H1 (cell line): ENCODE data around the gene GOLGA1.

ENCODE experiments used
- ATF3 ChIP-seq: IDR thresholded peaks from 2 replicates; pipeline ENCODE4 v1.6.1; 2011; ENCODE audit warnings: low read depth, mild to moderate bottlenecking, low read length; ENCODE audit not compliant: insufficient read depth
- CEBPB ChIP-seq: IDR thresholded peaks from 2 replicates; pipeline ENCODE4 v1.6.1; 2012; ENCODE audit warnings: low read depth, low read length
- CHD2 ChIP-seq: IDR thresholded peaks from 2 replicates; pipeline ENCODE4 v1.6.1; 2012; ENCODE audit warnings: low read length, improper control_type of control experiment
- CREB1 ChIP-seq: IDR thresholded peaks from 2 replicates; pipeline ENCODE4 v1.6.1; 2012; ENCODE audit warnings: inconsistent platforms
- CTCF ChIP-seq, 3 experiments: IDR thresholded peaks; 1 replicate in 2 of 3; 2 replicates in 1 of 3; pipeline versions ENCODE4 v1.5.1 to v1.6.1; 2011; ENCODE audit warnings: low read length in 3 of 3, mild to moderate bottlenecking in 3 of 3, inconsistent platforms in 2 of 3, low read depth in 1 of 3, moderate library complexity in 1 of 3; ENCODE audit not compliant: insufficient read depth in 1 of 3; ENCODE audit errors: control extremely low read depth in 1 of 3
- EP300 ChIP-seq, 2 experiments: IDR thresholded peaks; 1 replicate in 1 of 2; 2 replicates in 1 of 2; pipeline ENCODE4 v1.6.1; 2011 to 2012; ENCODE audit warnings: low read depth in 2 of 2, low read length in 2 of 2, mild to moderate bottlenecking in 2 of 2, borderline replicate concordance in 1 of 2, inconsistent platforms in 1 of 2, moderate library complexity in 1 of 2
- GABPA ChIP-seq: IDR thresholded peaks from 2 replicates; pipeline ENCODE4 v1.6.1; 2011; ENCODE audit warnings: mild to moderate bottlenecking, low read length, moderate library complexity, borderline replicate concordance; ENCODE audit not compliant: insufficient read depth
- GTF2F1 ChIP-seq: IDR thresholded peaks from 2 replicates; pipeline ENCODE4 v1.6.1; 2012; ENCODE audit warnings: low read depth, low read length, improper control_type of control experiment, borderline replicate concordance
- JUND ChIP-seq: IDR thresholded peaks from 2 replicates; pipeline ENCODE4 v1.6.1; 2011; ENCODE audit warnings: mild to moderate bottlenecking, improper control_type of control experiment, low read length
- POLR2A ChIP-seq, 2 experiments: IDR thresholded peaks; 1 replicate in 1 of 2; 2 replicates in 1 of 2; pipeline ENCODE4 v1.6.1; 2011; ENCODE audit warnings: low read depth in 2 of 2, low read length in 2 of 2, mild to moderate bottlenecking in 2 of 2; ENCODE audit errors: control extremely low read depth in 1 of 2
- RAD21 ChIP-seq, 2 experiments: IDR thresholded peaks in 1 of 2; conservative IDR thresholded peaks in 1 of 2; 2 replicates each; pipeline ENCODE4 v1.6.1; 2011; ENCODE audit warnings: low read depth in 2 of 2, low read length in 2 of 2, improper control_type of control experiment in 1 of 2, inconsistent platforms in 1 of 2, mild to moderate bottlenecking in 1 of 2, moderate library complexity in 1 of 2
- RNF2 ChIP-seq: fragments of 200-900, 300-1000 bp; sonication (generic); IDR thresholded peaks from 2 replicates; pipeline ENCODE4 v1.7.1; 2016; ENCODE audit warnings: borderline replicate concordance, low read depth, mild to moderate bottlenecking, antibody characterized with exemption, low read length; ENCODE audit not compliant: poor library complexity, severe bottlenecking; ENCODE audit errors: missing control alignments
- TAF1 ChIP-seq: IDR thresholded peaks from 2 replicates; pipeline ENCODE4 v1.6.1; 2011; ENCODE audit warnings: mild to moderate bottlenecking, low read depth, low read length

- TF ChIP-seq ATF3, result no peak
- TF ChIP-seq TAF1, result no peak
- no peak for TF ChIP-seq POLR2A (IDR thresholded peaks at IDR 0.05; ENCODE audit: control extremely low read depth in 1 of 2, low read depth in 2 of 2, low read length in 2 of 2)
- no peak for TF ChIP-seq CEBPB
- no peak for TF ChIP-seq RNF2
- no peak; the same call in 1 of the 2 replicates for TF ChIP-seq JUND
- TF ChIP-seq CTCF (IDR thresholded peaks at IDR 0.05; ENCODE audit: control extremely low read depth in 1 of 3, insufficient read depth in 1 of 3, low read depth in 1 of 3, low read length in 3 of 3), result no peak
- TF ChIP-seq EP300 (IDR thresholded peaks at IDR 0.05; ENCODE audit: borderline replicate concordance in 1 of 2, low read depth in 2 of 2, low read length in 2 of 2), result no peak
- no peak for TF ChIP-seq CREB1
- no peak for TF ChIP-seq RAD21 (IDR thresholded peaks at IDR 0.05 in 1 of 2, conservative IDR thresholded peaks at IDR 0.05 in 1 of 2; ENCODE audit: low read depth in 2 of 2, low read length in 2 of 2)
- TF ChIP-seq GABPA, result no peak
- TF ChIP-seq GTF2F1, result no peak
- no peak for TF ChIP-seq CHD2
Measured at GRCh38 chr9:124894035-124894740, 46.7 kb downstream of the GOLGA1 start.
